Measurements from ENCODE around the gene EPHB2.

DNA sequence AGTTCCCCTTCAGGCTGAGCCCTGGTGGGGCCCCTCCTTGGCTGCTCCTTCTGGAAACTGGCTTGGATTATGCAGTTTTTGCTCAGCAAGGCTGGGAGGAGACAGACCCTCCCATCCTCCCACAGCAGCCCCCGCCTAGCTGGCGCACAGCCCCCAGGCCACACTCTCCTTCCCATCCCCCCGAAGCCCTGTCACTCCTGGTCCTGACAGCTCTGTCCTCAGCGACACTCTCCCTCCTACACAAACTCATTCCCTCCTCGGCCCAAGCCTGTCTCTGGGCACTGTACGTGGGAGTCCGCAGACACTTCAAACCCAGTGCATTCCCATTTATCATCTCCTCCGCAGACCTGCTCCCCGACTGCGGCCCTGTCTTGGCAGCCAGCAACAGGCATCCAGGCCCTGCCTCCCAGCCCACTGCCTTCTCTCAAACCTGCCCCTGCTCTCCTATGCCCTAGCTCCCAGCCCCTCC, 25.0 kb upstream of the EPHB2 start:
- no peak for TF ChIP-seq EZH2phosphoT487 (IDR thresholded peaks at IDR 0.05; ENCODE audit: borderline replicate concordance, low read depth, low read length)
- TF ChIP-seq, protein P1, sequence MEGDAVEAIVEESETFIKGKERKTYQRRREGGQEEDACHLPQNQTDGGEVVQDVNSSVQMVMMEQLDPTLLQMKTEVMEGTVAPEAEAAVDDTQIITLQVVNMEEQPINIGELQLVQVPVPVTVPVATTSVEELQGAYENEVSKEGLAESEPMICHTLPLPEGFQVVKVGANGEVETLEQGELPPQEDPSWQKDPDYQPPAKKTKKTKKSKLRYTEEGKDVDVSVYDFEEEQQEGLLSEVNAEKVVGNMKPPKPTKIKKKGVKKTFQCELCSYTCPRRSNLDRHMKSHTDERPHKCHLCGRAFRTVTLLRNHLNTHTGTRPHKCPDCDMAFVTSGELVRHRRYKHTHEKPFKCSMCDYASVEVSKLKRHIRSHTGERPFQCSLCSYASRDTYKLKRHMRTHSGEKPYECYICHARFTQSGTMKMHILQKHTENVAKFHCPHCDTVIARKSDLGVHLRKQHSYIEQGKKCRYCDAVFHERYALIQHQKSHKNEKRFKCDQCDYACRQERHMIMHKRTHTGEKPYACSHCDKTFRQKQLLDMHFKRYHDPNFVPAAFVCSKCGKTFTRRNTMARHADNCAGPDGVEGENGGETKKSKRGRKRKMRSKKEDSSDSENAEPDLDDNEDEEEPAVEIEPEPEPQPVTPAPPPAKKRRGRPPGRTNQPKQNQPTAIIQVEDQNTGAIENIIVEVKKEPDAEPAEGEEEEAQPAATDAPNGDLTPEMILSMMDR (conservative IDR thresholded peaks at IDR 0.05; ENCODE audit: low read length) = no peak
